DOHH2 (cell line): Measurements from ENCODE around the gene FMOD.

Experiments
- CTCF ChIP-seq: fragments of 200-600 bp; sonication (generic); IDR thresholded peaks from one replicate; pipeline ENCODE4 v1.5.1; 2014; ENCODE audit warnings: antibody characterized with exemption, mild to moderate bottlenecking, low read depth, low read length; ENCODE audit not compliant: poor library complexity, severe bottlenecking
- EZH2phosphoT487 ChIP-seq: fragments of 200-600 bp; sonication (generic); IDR thresholded peaks from 2 replicates; pipeline ENCODE4 v1.6.1; 2017; ENCODE audit warnings: borderline replicate concordance, mild to moderate bottlenecking, antibody characterized with exemption, low read length, moderate library complexity, mixed read lengths

- TF ChIP-seq CTCF (no peak), EZH2phosphoT487 (no peak)
These were observed 19.7 kb downstream of the FMOD start for GRCh38 chr1:203331224-203331623.
